ENCODE measurements around the gene SCN2B. TPM values are rescaled to one million over a fixed set of nuclear protein-coding genes. Genes with fewer than 3 reads are reported as not detected.

The SCN2B gene
- total RNA-seq, 1 experiment from 2014 or later = 0.20 TPM

- DNase-seq (ENCODE audit: low spot score) (no peak), ATAC-seq (no peak)
- no peaks in the 10 kb centered on the region for H3K36me3 Mint-ChIP-seq
- TF ChIP-seq ZNF121 (CRISPR knock-in tag; IDR thresholded peaks at IDR 0.05) (peak; percentile 78), FOXJ3 (CRISPR knock-in tag; IDR thresholded peaks at IDR 0.05; ENCODE audit: borderline replicate concordance) (no peak)
- H3K9me3 Mint-ChIP-seq = no peaks in the 10 kb centered on the region
- peaks cover 74% of the 10 kb centered on the region for H3K27me3 Mint-ChIP-seq (ENCODE audit: low read depth)
- ChIA-PET POLR2A (no interaction called here), CTCF (interaction anchor here (0.5 to 2.1 kb wide), 7 partner anchors 19 to 351 kb away, joined by 3 to 7 read pairs (median 5); partner anchors contain the start of gene SCN4B)
- H3K27ac Mint-ChIP-seq = no peak overlapping the region
- H3K4me1 Mint-ChIP-seq = peaks cover 44% of the 10 kb centered on the region
- no peak overlapping the region for H3K4me3 Mint-ChIP-seq
These were observed 2.4 kb downstream of the SCN2B start for GRCh38 chr11:118174006-118174567.

GRCh38 chr11:118172356-118172755 lies 4.1 kb downstream of the SCN2B start:
- Mint-ChIP-seq H3K4me1 (peaks cover 44% of the 10 kb centered on the region), H3K27me3 (ENCODE audit: low read depth) (peaks cover 86% of the 10 kb centered on the region)
- CTCF ChIA-PET = interaction anchor here (0.6 to 3.9 kb wide), 29 partner anchors 9 to 353 kb away, joined by 3 to 153 read pairs (median 7); partner anchors contain the start of genes MPZL2, SCN4B and SMIM35

More at GRCh38 chr11:118172356-118172755, 4.1 kb downstream of the SCN2B start:
- H3K4me3 Mint-ChIP-seq = no peak overlapping the region
- no peaks in the 10 kb centered on the region for H3K36me3 Mint-ChIP-seq
- no peak for ATAC-seq
- H3K9me3 Mint-ChIP-seq = no peaks in the 10 kb centered on the region
- no peak for DNase-seq (ENCODE audit: low spot score)
- POLR2A ChIA-PET = interaction anchor here (0.8 kb wide), 1 partner anchor 8 kb away, joined by 3 read pairs; no protein-coding TSS in a partner anchor
- no peak overlapping the region for H3K27ac Mint-ChIP-seq
- TF ChIP-seq ZNF138 (CRISPR knock-in tag; conservative IDR thresholded peaks at IDR 0.05) = no peak
- no peak for TF ChIP-seq ZNF281 (CRISPR knock-in tag; IDR thresholded peaks at IDR 0.05)
- TF ChIP-seq, protein P1, sequence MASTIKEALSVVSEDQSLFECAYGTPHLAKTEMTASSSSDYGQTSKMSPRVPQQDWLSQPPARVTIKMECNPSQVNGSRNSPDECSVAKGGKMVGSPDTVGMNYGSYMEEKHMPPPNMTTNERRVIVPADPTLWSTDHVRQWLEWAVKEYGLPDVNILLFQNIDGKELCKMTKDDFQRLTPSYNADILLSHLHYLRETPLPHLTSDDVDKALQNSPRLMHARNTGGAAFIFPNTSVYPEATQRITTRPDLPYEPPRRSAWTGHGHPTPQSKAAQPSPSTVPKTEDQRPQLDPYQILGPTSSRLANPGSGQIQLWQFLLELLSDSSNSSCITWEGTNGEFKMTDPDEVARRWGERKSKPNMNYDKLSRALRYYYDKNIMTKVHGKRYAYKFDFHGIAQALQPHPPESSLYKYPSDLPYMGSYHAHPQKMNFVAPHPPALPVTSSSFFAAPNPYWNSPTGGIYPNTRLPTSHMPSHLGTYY (CRISPR knock-in tag; IDR thresholded peaks at IDR 0.05) = no peak
- no peak for TF ChIP-seq ATF1 (CRISPR knock-in tag; IDR thresholded peaks at IDR 0.05)
- TF ChIP-seq FOXJ3 (CRISPR knock-in tag; IDR thresholded peaks at IDR 0.05; ENCODE audit: borderline replicate concordance) = no peak
- TF ChIP-seq GTF2I (CRISPR knock-in tag; conservative IDR thresholded peaks at IDR 0.05) = no peak
- TF ChIP-seq ZMAT4 (CRISPR knock-in tag; IDR thresholded peaks at IDR 0.05) = no peak
- TF ChIP-seq FOXK1 (CRISPR knock-in tag; IDR thresholded peaks at IDR 0.05) = no peak
- no peak for TF ChIP-seq E2F4 (CRISPR knock-in tag; IDR thresholded peaks at IDR 0.05; ENCODE audit: borderline replicate concordance, low read depth)
- TF ChIP-seq MYBL2 (CRISPR knock-in tag; IDR thresholded peaks at IDR 0.05) = no peak
- TF ChIP-seq RORB (CRISPR knock-in tag; IDR thresholded peaks at IDR 0.05) = no peak
- no peak for TF ChIP-seq TCF7 (CRISPR knock-in tag; IDR thresholded peaks at IDR 0.05; ENCODE audit: low read depth)

Measured in WTC11 (cell line).